Measurements from ENCODE around the gene FZD2. TPM values are rescaled to one million over a fixed set of nuclear protein-coding genes. Genes with fewer than 3 reads are reported as not detected.

FZD2 gene
- total and polyA plus RNA-seq, 4 donors: 0.37 to 0.61 (median 0.42) TPM; not detected in 1

DNA sequence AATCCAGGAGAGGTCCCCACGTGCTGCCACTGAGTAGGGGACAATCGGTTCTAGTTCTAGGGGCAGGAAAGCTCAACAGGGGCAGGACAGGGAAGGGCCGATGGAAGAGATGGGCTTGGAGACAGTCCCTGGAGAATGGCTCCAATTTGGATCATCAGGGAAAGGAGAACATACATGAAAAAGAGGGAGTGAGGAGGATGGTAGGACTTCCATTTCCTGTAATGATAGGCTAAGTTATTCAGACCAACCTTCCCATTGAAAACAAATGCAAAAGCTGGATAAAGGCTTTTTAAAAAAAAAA is 33.7 kb upstream of the FZD2 start:
- no peak overlapping the region for H3K27ac ChIP-seq (ENCODE audit: low read depth in 1 of 2, low read length in 2 of 2)
- no peaks in the 10 kb centered on the region for H3K4me1 ChIP-seq (ENCODE audit: control insufficient read depth in 4 of 4, insufficient read depth in 4 of 4, low read length in 3 of 4)
- TF ChIP-seq, protein P1, sequence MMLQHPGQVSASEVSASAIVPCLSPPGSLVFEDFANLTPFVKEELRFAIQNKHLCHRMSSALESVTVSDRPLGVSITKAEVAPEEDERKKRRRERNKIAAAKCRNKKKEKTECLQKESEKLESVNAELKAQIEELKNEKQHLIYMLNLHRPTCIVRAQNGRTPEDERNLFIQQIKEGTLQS (IDR thresholded peaks at IDR 0.05): no peak
- TF ChIP-seq, protein P2, sequence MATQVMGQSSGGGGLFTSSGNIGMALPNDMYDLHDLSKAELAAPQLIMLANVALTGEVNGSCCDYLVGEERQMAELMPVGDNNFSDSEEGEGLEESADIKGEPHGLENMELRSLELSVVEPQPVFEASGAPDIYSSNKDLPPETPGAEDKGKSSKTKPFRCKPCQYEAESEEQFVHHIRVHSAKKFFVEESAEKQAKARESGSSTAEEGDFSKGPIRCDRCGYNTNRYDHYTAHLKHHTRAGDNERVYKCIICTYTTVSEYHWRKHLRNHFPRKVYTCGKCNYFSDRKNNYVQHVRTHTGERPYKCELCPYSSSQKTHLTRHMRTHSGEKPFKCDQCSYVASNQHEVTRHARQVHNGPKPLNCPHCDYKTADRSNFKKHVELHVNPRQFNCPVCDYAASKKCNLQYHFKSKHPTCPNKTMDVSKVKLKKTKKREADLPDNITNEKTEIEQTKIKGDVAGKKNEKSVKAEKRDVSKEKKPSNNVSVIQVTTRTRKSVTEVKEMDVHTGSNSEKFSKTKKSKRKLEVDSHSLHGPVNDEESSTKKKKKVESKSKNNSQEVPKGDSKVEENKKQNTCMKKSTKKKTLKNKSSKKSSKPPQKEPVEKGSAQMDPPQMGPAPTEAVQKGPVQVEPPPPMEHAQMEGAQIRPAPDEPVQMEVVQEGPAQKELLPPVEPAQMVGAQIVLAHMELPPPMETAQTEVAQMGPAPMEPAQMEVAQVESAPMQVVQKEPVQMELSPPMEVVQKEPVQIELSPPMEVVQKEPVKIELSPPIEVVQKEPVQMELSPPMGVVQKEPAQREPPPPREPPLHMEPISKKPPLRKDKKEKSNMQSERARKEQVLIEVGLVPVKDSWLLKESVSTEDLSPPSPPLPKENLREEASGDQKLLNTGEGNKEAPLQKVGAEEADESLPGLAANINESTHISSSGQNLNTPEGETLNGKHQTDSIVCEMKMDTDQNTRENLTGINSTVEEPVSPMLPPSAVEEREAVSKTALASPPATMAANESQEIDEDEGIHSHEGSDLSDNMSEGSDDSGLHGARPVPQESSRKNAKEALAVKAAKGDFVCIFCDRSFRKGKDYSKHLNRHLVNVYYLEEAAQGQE (IDR thresholded peaks at IDR 0.05): no peak
- TF ChIP-seq RXRA (IDR thresholded peaks at IDR 0.05) (no peak), EGR1 (IDR thresholded peaks at IDR 0.05; ENCODE audit: low read depth in 2 of 2) (no peak), FOXA2 (IDR thresholded peaks at IDR 0.05) (no peak)
- TF ChIP-seq, protein P3, sequence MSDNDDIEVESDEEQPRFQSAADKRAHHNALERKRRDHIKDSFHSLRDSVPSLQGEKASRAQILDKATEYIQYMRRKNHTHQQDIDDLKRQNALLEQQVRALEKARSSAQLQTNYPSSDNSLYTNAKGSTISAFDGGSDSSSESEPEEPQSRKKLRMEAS (IDR thresholded peaks at IDR 0.05): no peak
- TF ChIP-seq, protein P4, sequence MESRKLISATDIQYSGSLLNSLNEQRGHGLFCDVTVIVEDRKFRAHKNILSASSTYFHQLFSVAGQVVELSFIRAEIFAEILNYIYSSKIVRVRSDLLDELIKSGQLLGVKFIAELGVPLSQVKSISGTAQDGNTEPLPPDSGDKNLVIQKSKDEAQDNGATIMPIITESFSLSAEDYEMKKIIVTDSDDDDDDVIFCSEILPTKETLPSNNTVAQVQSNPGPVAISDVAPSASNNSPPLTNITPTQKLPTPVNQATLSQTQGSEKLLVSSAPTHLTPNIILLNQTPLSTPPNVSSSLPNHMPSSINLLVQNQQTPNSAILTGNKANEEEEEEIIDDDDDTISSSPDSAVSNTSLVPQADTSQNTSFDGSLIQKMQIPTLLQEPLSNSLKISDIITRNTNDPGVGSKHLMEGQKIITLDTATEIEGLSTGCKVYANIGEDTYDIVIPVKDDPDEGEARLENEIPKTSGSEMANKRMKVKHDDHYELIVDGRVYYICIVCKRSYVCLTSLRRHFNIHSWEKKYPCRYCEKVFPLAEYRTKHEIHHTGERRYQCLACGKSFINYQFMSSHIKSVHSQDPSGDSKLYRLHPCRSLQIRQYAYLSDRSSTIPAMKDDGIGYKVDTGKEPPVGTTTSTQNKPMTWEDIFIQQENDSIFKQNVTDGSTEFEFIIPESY (IDR thresholded peaks at IDR 0.05): no peak
- TF ChIP-seq, protein P5, sequence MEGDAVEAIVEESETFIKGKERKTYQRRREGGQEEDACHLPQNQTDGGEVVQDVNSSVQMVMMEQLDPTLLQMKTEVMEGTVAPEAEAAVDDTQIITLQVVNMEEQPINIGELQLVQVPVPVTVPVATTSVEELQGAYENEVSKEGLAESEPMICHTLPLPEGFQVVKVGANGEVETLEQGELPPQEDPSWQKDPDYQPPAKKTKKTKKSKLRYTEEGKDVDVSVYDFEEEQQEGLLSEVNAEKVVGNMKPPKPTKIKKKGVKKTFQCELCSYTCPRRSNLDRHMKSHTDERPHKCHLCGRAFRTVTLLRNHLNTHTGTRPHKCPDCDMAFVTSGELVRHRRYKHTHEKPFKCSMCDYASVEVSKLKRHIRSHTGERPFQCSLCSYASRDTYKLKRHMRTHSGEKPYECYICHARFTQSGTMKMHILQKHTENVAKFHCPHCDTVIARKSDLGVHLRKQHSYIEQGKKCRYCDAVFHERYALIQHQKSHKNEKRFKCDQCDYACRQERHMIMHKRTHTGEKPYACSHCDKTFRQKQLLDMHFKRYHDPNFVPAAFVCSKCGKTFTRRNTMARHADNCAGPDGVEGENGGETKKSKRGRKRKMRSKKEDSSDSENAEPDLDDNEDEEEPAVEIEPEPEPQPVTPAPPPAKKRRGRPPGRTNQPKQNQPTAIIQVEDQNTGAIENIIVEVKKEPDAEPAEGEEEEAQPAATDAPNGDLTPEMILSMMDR (IDR thresholded peaks at IDR 0.05; ENCODE audit: low read depth, low read length, missing input control): no peak
- no peaks in the 10 kb centered on the region for H3K36me3 ChIP-seq (ENCODE audit: control insufficient read depth in 4 of 4, insufficient read depth in 3 of 4, low read depth in 1 of 4, low read length in 3 of 4)
- WGBS: 70% methylated on average over 3 of the region's 3 CpGs
- no peaks in the 10 kb centered on the region for H3K9me3 ChIP-seq (ENCODE audit: control insufficient read depth in 4 of 4, low read length in 3 of 4)
- peaks cover 0 to 2% (median 0%) of the 10 kb centered on the region in 4 donors for H3K27me3 ChIP-seq (ENCODE audit: control insufficient read depth in 4 of 4, insufficient read depth in 4 of 4, low read length in 3 of 4)
- H3K4me3 ChIP-seq (ENCODE audit: low read depth in 1 of 3, low read length in 3 of 3): no peak overlapping the region
- no peak for DNase-seq (ENCODE audit: low spot score)
- no peak overlapping the region for H3K9ac ChIP-seq (ENCODE audit: low read depth in 1 of 2, low read length in 2 of 2)

DNA sequence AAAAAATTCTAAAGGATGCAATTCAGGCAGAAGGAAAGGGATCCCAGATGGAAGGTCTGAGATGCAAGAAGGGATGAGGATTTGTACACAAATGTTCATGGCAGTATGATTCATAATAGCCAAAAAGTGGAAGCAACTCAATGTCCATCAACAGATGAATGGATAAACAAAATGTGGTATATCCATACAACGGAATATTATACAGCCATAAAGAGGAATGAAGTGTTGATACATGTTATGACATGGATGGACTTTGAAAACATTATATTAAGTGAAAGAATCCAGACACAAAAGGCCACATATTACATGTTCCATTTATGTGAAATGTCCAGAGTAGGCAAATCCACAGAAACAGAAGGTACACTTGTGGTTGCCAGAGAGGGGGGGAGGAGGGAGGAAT is 30.2 kb upstream of the FZD2 start:
- Histone ChIP-seq H3K4me3 (ENCODE audit: low read depth in 1 of 3, low read length in 3 of 3) (no peak overlapping the region), H3K27ac (ENCODE audit: low read depth in 1 of 2, low read length in 2 of 2) (no peak overlapping the region), H3K9ac (ENCODE audit: low read depth in 1 of 2, low read length in 2 of 2) (no peak overlapping the region), H3K9me3 (ENCODE audit: control insufficient read depth in 4 of 4, low read length in 3 of 4) (no peaks in the 10 kb centered on the region), H3K36me3 (ENCODE audit: control insufficient read depth in 4 of 4, insufficient read depth in 3 of 4, low read depth in 1 of 4, low read length in 3 of 4) (no peaks in the 10 kb centered on the region), H3K27me3 (ENCODE audit: control insufficient read depth in 4 of 4, insufficient read depth in 4 of 4, low read length in 3 of 4) (peaks cover 0 to 2% (median 0%) of the 10 kb centered on the region in 4 donors), H3K4me1 (ENCODE audit: control insufficient read depth in 4 of 4, insufficient read depth in 4 of 4, low read length in 3 of 4) (no peaks in the 10 kb centered on the region)
- TF ChIP-seq SP1 (IDR thresholded peaks at IDR 0.05) (no peak), HNF4G (IDR thresholded peaks at IDR 0.05) (no peak), TAF1 (conservative IDR thresholded peaks at IDR 0.05) (no peak), NR2F2 (IDR thresholded peaks at IDR 0.05) (no peak), FOXA1 (IDR thresholded peaks at IDR 0.05) (no peak), FOXA2 (IDR thresholded peaks at IDR 0.05) (no peak), HNF4A (conservative IDR thresholded peaks at IDR 0.05) (no peak), EGR1 (IDR thresholded peaks at IDR 0.05; ENCODE audit: low read depth in 2 of 2) (no peak), RXRA (IDR thresholded peaks at IDR 0.05) (no peak), JUND (IDR thresholded peaks at IDR 0.05) (no peak)
- TF ChIP-seq, protein P5 (IDR thresholded peaks at IDR 0.05; ENCODE audit: low read depth, low read length, missing input control): no peak
- TF ChIP-seq, protein P3 (IDR thresholded peaks at IDR 0.05): no peak
- TF ChIP-seq, protein P2 (IDR thresholded peaks at IDR 0.05): no peak
- TF ChIP-seq, protein P4 (IDR thresholded peaks at IDR 0.05): no peak
- 92% methylated on average over 1 of the region's 1 CpG for WGBS
- no peak for DNase-seq (ENCODE audit: low spot score)
